SJCRH30 (cell line): ENCODE measurements around the gene LINC00305. TPM values are rescaled to one million over a fixed set of nuclear protein-coding genes. Genes with fewer than 3 reads are reported as not detected.

Experiments used
- DNase-seq, 2 experiments: peaks; one replicate each; pipeline ENCODE4 v3.0.0-alpha.2; 2015 to 2020
- H3K27ac ChIP-seq: fragments of 250-450 bp; sonication (Bioruptor Pico); 2 replicates; pipeline ENCODE4 v1.5.1; 2020; ENCODE audit warnings: mild to moderate bottlenecking, moderate library complexity
- H3K27me3 ChIP-seq: fragments of 250-450 bp; sonication (Bioruptor Pico); 2 replicates; pipeline ENCODE4 v1.5.1; 2020; ENCODE audit warnings: mild to moderate bottlenecking, moderate library complexity
- H3K36me3 ChIP-seq: fragments of 250-450 bp; sonication (Bioruptor Pico); 2 replicates; pipeline ENCODE4 v1.5.1; 2020; ENCODE audit warnings: mild to moderate bottlenecking, moderate library complexity
- H3K4me1 ChIP-seq: fragments of 250-450 bp; sonication (Bioruptor Pico); 2 replicates; pipeline ENCODE4 v1.5.1; 2020; ENCODE audit warnings: mild to moderate bottlenecking, moderate library complexity
- H3K4me3 ChIP-seq: fragments of 250-450 bp; sonication (Bioruptor Pico); 2 replicates; pipeline ENCODE4 v1.5.1; 2020; ENCODE audit warnings: mild to moderate bottlenecking, moderate library complexity
- H3K9me3 ChIP-seq: fragments of 250-450 bp; sonication (Bioruptor Pico); replicated peaks from 2 replicates; pipeline ENCODE4 v1.5.1; 2020; ENCODE audit warnings: mild to moderate bottlenecking, moderate library complexity
- total RNA-seq: library from RNA; depleted of rRNA; stranded (reverse); fragments of >200 nt; shearing (Covaris generic); gene quantifications from 2 replicates; pipeline ENCODE4 v1.2.3, GENCODE V29; 2014; rRNA removed

Gene LINC00305
- total RNA-seq, result not detected in 2 replicates

- no peak within 1 kb of the TSS for H3K27ac ChIP-seq
- no peak for DNase-seq
- no peaks in the 10 kb centered on the region for H3K27me3 ChIP-seq
- no peaks in the 10 kb centered on the region for H3K4me1 ChIP-seq
- H3K9me3 ChIP-seq, result no peaks in the 10 kb centered on the region
- no peaks in the 10 kb centered on the region for H3K36me3 ChIP-seq
- H3K4me3 ChIP-seq, result no peak within 1 kb of the TSS
These were observed at the start of gene LINC00305 for GRCh38 chr18:64148988-64149387. Gene LINC00305 (minus strand): TSS chr18:64149088.

DNA sequence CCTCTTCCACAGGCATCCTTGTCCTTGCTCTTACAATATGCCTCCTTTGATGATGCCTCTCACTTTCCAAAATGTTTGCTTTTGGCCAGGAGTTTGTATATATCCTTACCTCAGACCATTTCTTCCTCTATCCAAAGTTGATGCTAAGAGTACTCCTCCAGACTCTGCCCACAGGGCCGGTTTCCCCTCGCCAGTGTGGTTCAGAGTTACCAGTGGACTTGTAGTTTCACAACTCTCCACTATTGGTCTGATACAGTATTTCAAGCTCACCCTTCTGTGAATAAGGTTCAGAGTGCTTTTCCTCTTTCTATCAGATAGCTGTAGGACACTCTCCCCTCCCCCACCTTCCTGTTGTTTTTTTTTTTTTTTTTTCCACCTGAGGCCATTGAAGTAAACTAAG is 42.2 kb upstream of the LINC00305 start:
- Histone ChIP-seq H3K27me3 (no peaks in the 10 kb centered on the region), H3K4me3 (no peak overlapping the region), H3K9me3 (no peaks in the 10 kb centered on the region), H3K36me3 (no peaks in the 10 kb centered on the region), H3K4me1 (no peaks in the 10 kb centered on the region), H3K27ac (no peak overlapping the region)
- DNase-seq, result no peak

DNA sequence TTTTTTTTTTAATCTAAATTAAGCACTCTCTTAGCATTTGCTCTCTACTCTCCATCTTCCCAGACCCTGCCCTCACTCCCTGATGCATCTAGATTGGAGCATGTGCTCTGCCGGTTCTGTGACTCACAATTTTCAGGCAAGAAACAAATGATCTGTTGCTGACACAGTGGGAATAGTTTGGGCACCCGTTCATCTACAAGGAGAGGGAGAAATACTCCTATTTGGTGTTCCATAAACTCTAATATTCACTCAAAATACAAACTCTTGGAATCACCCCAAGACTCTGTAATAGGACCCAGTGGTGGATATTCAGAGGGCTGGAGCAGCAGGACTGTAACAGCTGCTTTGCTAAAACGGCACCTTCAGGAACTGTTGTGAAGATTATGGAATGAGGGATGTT is 37.1 kb upstream of the LINC00305 start:
- Histone ChIP-seq H3K27me3 (no peaks in the 10 kb centered on the region), H3K27ac (no peak overlapping the region), H3K9me3 (no peaks in the 10 kb centered on the region), H3K4me3 (no peak overlapping the region), H3K36me3 (no peaks in the 10 kb centered on the region), H3K4me1 (no peaks in the 10 kb centered on the region)
- DNase-seq, result peak in 1 of 2 experiments; percentile 15

DNA sequence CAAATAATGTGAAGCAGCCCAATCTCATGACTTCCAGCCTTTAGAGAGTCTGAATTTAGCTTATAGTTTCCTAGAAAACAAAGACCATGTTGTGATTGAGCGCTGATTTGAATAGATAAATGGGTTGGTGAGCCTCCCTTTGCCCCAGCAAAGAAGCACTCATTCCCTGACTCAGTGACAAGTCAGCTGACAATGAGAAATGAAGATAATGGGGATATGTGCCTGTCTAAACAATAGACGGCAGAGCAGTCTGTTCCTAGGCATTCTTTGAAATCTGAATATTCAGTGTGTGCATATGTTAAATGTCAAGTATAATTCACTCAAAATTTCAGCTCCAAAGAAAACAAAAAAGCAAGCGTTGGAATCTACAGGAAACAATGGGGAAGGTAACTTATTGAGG is 34.8 kb upstream of the LINC00305 start:
- no peak for DNase-seq
- H3K4me3 ChIP-seq, result no peak overlapping the region
- no peaks in the 10 kb centered on the region for H3K4me1 ChIP-seq
- no peaks in the 10 kb centered on the region for H3K9me3 ChIP-seq
- no peak overlapping the region for H3K27ac ChIP-seq
- H3K36me3 ChIP-seq, result no peaks in the 10 kb centered on the region
- no peaks in the 10 kb centered on the region for H3K27me3 ChIP-seq

DNA sequence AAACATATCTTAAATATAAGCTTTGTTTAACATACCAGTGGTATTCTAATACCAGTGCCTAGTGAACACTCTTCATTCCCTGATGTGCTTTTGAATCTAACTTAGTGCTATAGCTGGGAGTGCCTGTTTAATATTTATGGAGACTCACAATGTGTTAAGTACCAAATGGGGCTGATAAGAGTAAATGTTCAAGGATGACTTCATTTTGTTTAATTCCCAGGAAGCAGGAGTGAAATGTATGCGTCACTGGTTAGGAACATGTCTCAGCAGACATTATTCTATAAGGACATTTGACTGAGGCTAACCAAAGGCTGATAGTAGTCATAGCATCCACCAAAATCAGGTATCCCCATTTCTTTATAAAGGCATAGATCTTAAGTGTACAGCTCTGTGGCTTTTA is 31.7 kb upstream of the LINC00305 start:
- DNase-seq, result no peak
- Histone ChIP-seq H3K36me3 (no peaks in the 10 kb centered on the region), H3K4me1 (no peaks in the 10 kb centered on the region), H3K27me3 (no peaks in the 10 kb centered on the region), H3K27ac (no peak overlapping the region), H3K9me3 (no peaks in the 10 kb centered on the region), H3K4me3 (no peak overlapping the region)

- H3K4me1 ChIP-seq, result no peaks in the 10 kb centered on the region
- DNase-seq, result no peak
- no peak overlapping the region for H3K4me3 ChIP-seq
- no peaks in the 10 kb centered on the region for H3K27me3 ChIP-seq
- no peak overlapping the region for H3K27ac ChIP-seq
- H3K9me3 ChIP-seq, result no peaks in the 10 kb centered on the region
- H3K36me3 ChIP-seq, result no peaks in the 10 kb centered on the region
These were observed 31.3 kb upstream of the LINC00305 start for GRCh38 chr18:64180171-64180570.

DNA sequence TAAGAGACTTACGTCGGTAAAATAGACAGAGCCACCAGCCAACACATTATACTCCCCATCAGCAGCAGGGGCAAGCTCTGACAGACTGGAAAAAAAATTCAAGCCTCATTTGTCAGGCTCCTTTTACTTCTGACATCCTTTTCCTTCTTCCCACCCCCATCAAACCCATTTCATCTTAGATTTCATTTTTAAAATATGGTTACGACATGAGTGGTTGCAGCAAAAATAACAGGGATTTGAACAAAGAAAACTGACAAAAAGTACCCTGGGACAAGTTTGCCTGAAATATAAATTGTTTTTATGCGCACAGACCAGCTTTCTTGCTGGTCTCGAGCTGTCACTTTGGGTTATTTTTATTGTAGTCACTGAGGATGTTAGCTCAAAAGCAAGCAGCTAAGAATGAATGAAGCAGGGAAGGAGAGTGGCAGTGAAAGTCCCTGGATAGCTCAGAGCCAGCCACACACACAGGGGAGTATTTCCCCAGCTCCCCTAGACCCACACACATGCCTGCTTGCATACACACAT is 30.7 kb upstream of the LINC00305 start:
- no peaks in the 10 kb centered on the region for H3K9me3 ChIP-seq
- no peaks in the 10 kb centered on the region for H3K36me3 ChIP-seq
- H3K4me1 ChIP-seq, result no peaks in the 10 kb centered on the region
- H3K27ac ChIP-seq, result no peak overlapping the region
- H3K4me3 ChIP-seq, result no peak overlapping the region
- H3K27me3 ChIP-seq, result no peaks in the 10 kb centered on the region
- DNase-seq, result no peak

DNA sequence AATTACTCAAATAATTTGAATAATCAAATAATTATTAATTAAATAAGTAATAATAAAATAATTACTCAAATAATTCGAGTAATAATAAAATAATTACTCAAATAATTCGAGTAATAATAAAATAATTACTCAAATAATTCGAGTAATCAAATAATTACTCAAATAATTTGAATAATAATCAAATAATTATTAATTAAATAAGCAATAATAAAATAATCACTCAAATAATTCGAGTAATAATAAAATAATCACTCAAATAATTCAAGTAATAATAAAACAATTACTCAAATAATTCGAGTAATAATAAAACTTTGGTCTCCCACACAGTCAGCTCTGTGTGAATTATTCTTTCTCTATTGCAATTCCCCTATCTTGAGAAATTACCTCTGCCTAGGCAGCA is 30.0 kb upstream of the LINC00305 start:
- DNase-seq, result no peak
- Histone ChIP-seq H3K4me3 (no peak overlapping the region), H3K36me3 (no peaks in the 10 kb centered on the region), H3K4me1 (no peaks in the 10 kb centered on the region), H3K9me3 (no peaks in the 10 kb centered on the region), H3K27ac (no peak overlapping the region), H3K27me3 (no peaks in the 10 kb centered on the region)

- no peak for DNase-seq
- no peaks in the 10 kb centered on the region for H3K36me3 ChIP-seq
These were observed 26.5 kb upstream of the LINC00305 start for GRCh38 chr18:64175432-64175831.

GRCh38 chr18:64171576-64171975 is 22.7 kb upstream of the LINC00305 start:
- H3K4me3 ChIP-seq, result no peak overlapping the region
- H3K9me3 ChIP-seq, result no peaks in the 10 kb centered on the region

More at GRCh38 chr18:64175432-64175831, 26.5 kb upstream of the LINC00305 start:
- no peak overlapping the region for H3K27ac ChIP-seq
- no peaks in the 10 kb centered on the region for H3K27me3 ChIP-seq
- no peak overlapping the region for H3K4me3 ChIP-seq
- H3K9me3 ChIP-seq, result no peaks in the 10 kb centered on the region
- no peaks in the 10 kb centered on the region for H3K4me1 ChIP-seq

GRCh38 chr18:64167408-64167925 is 18.6 kb upstream of the LINC00305 start:
- H3K36me3 ChIP-seq, result no peaks in the 10 kb centered on the region
- no peaks in the 10 kb centered on the region for H3K27me3 ChIP-seq
- DNase-seq, result no peak
- H3K27ac ChIP-seq, result no peak overlapping the region
- H3K9me3 ChIP-seq, result no peaks in the 10 kb centered on the region
- no peak overlapping the region for H3K4me3 ChIP-seq
- no peaks in the 10 kb centered on the region for H3K4me1 ChIP-seq

More at GRCh38 chr18:64171576-64171975, 22.7 kb upstream of the LINC00305 start:
- no peak for DNase-seq
- no peaks in the 10 kb centered on the region for H3K27me3 ChIP-seq
- no peak overlapping the region for H3K27ac ChIP-seq
- no peaks in the 10 kb centered on the region for H3K36me3 ChIP-seq
- no peaks in the 10 kb centered on the region for H3K4me1 ChIP-seq

GRCh38 chr18:64165906-64166305 is 17.0 kb upstream of the LINC00305 start:
- Histone ChIP-seq H3K9me3 (no peaks in the 10 kb centered on the region), H3K4me1 (no peaks in the 10 kb centered on the region), H3K36me3 (no peaks in the 10 kb centered on the region), H3K4me3 (no peak overlapping the region), H3K27me3 (no peaks in the 10 kb centered on the region), H3K27ac (no peak overlapping the region)
- no peak for DNase-seq

DNA sequence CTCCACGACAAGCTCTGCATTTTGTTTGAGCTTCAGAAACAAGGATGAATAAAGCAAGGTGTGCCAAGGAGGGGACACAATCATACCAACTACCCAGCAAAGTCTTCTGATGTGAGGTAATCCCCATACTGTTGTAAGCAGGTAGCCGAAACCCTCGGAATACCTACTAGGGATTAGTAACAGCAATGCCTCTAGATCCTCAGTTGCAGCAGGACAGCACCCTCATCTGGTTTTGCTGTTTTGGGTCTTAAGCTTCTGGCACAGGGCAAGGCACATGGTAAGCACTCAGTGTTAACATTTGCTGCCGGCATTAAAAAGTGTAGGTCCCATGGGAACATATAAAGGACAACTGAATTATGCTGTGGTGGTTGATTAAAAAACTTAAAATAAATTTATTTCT is 16.0 kb upstream of the LINC00305 start:
- H3K9me3 ChIP-seq, result no peaks in the 10 kb centered on the region
- no peak for DNase-seq
- H3K36me3 ChIP-seq, result no peaks in the 10 kb centered on the region
- H3K4me1 ChIP-seq, result no peaks in the 10 kb centered on the region
- H3K27ac ChIP-seq, result no peak overlapping the region
- no peak overlapping the region for H3K4me3 ChIP-seq
- no peaks in the 10 kb centered on the region for H3K27me3 ChIP-seq

- Histone ChIP-seq H3K27me3 (no peaks in the 10 kb centered on the region), H3K36me3 (no peaks in the 10 kb centered on the region), H3K9me3 (no peaks in the 10 kb centered on the region), H3K4me1 (no peaks in the 10 kb centered on the region), H3K4me3 (no peak overlapping the region), H3K27ac (no peak overlapping the region)
- no peak for DNase-seq
These were observed 1.1 kb upstream of the LINC00305 start for GRCh38 chr18:64149916-64150438.

DNA sequence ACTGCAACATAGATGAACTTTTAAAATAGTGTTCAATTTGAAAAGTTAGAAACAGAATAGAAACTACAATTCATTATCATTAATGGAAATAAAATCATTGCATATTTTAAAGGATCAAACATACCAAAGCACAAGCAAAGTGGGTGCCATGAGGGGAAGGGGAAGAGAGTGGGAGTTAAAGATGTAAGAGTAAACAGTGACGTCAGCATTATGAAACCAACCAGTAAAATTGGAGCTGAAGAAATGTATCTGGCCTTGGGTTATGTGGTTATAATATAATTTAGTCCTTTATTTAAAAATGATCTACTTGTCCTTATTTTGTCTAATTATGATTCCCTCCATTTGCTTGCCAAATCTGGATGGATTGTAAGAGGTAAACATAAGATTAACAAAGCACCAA is 6.0 kb downstream of the LINC00305 start:
- no peaks in the 10 kb centered on the region for H3K9me3 ChIP-seq
- no peaks in the 10 kb centered on the region for H3K4me1 ChIP-seq
- H3K36me3 ChIP-seq, result no peaks in the 10 kb centered on the region
- no peak overlapping the region for H3K4me3 ChIP-seq
- DNase-seq, result no peak
- H3K27me3 ChIP-seq, result no peaks in the 10 kb centered on the region
- H3K27ac ChIP-seq, result no peak overlapping the region

- Histone ChIP-seq H3K27me3 (no peaks in the 10 kb centered on the region), H3K4me3 (no peak overlapping the region), H3K9me3 (no peaks in the 10 kb centered on the region), H3K36me3 (no peaks in the 10 kb centered on the region), H3K4me1 (no peaks in the 10 kb centered on the region), H3K27ac (no peak overlapping the region)
- DNase-seq, result no peak
These were observed 11.0 kb downstream of the LINC00305 start for GRCh38 chr18:64137914-64138313.
